Measurements from ENCODE around the gene FSTL4. TPM values are rescaled to one million over a fixed set of nuclear protein-coding genes. Genes with fewer than 3 reads are reported as not detected.

FSTL4 gene
- total and polyA plus RNA-seq, 2 of the 13 experiments (the other 11 are each of a cell fraction or from before 2014, with no cell fraction given) = 2.1 to 3.0 TPM

DNA sequence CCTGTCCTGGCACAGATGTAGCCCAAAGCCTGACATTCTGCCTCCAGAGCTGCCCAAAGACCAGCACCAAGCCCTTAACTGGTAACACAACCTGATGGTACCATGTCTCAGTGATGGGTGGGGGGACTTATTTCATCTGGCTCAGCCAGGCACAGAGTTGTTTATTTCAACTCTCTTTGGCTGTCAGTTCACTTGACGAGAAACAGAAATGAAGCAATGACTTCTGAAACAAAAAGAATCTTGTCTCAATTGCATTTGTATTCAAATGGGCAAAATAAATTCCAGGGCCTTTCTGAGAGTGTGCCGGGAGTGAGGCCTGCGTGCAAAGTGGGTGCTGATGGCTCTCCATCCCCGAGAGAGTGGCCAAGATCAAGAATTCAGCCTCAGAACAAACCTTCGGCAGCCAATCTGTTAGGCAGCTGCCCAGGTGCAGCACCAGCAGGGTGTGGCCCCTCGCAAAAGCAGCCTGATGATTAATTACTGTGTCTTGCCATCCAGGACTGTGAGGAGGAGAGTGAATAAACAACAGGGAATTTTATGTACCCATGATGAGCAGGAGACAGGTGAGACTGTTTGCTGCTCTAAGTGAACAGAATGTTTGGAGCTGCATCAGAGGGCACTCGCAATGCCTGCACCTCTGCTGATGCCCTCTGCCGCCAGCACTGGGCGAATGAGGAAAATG lies 322.5 kb downstream of the FSTL4 start:
- Histone ChIP-seq H4K20me1 (ENCODE audit: insufficient read depth, low read length) (no peaks in the 10 kb centered on the region), H3K4me1 (ENCODE audit: insufficient read depth, low read length) (no peaks in the 10 kb centered on the region), H3K9ac (ENCODE audit: insufficient read depth, low read depth, low read length) (no peak overlapping the region), H3K36me3 (replicated peaks in 1 of 2; ENCODE audit: control insufficient read depth in 1 of 2, insufficient read depth in 2 of 2, low read length in 2 of 2) (no peaks in the 10 kb centered on the region), H3K4me3 (replicated peaks in 1 of 3; ENCODE audit: insufficient read depth in 1 of 3, low read depth in 2 of 3, low read length in 3 of 3) (no peak overlapping the region), H3K27me3 (ENCODE audit: control insufficient read depth in 1 of 2, insufficient read depth in 2 of 2, low read length in 2 of 2) (peaks cover 4 to 11% of the 10 kb centered on the region in 2 experiments; a peak in 4 of 5 replicates), H3K79me2 (ENCODE audit: insufficient read depth, low read length) (no peaks in the 10 kb centered on the region), H3K4me2 (ENCODE audit: low read depth, low read length) (no peak overlapping the region), H2AFZ (ENCODE audit: low read length) (no peak overlapping the region), H3K27ac (ENCODE audit: extremely low read length, insufficient read depth, low read length) (no peak overlapping the region), H3K9me3 (ENCODE audit: low read length) (no peaks in the 10 kb centered on the region)
- TF ChIP-seq ZNF572 (CRISPR knock-in tag; IDR thresholded peaks at IDR 0.05) (no peak), ZMYM2 (CRISPR knock-in tag; IDR thresholded peaks at IDR 0.05) (no peak), MBD4 (IDR thresholded peaks at IDR 0.05; ENCODE audit: borderline replicate concordance, low read length) (no peak), TEAD2 (CRISPR knock-in tag; IDR thresholded peaks at IDR 0.05) (no peak), HNRNPK (IDR thresholded peaks at IDR 0.05; ENCODE audit: low read depth, low read length, poor library complexity, severe bottlenecking) (no peak)
- TF ChIP-seq, protein P1, sequence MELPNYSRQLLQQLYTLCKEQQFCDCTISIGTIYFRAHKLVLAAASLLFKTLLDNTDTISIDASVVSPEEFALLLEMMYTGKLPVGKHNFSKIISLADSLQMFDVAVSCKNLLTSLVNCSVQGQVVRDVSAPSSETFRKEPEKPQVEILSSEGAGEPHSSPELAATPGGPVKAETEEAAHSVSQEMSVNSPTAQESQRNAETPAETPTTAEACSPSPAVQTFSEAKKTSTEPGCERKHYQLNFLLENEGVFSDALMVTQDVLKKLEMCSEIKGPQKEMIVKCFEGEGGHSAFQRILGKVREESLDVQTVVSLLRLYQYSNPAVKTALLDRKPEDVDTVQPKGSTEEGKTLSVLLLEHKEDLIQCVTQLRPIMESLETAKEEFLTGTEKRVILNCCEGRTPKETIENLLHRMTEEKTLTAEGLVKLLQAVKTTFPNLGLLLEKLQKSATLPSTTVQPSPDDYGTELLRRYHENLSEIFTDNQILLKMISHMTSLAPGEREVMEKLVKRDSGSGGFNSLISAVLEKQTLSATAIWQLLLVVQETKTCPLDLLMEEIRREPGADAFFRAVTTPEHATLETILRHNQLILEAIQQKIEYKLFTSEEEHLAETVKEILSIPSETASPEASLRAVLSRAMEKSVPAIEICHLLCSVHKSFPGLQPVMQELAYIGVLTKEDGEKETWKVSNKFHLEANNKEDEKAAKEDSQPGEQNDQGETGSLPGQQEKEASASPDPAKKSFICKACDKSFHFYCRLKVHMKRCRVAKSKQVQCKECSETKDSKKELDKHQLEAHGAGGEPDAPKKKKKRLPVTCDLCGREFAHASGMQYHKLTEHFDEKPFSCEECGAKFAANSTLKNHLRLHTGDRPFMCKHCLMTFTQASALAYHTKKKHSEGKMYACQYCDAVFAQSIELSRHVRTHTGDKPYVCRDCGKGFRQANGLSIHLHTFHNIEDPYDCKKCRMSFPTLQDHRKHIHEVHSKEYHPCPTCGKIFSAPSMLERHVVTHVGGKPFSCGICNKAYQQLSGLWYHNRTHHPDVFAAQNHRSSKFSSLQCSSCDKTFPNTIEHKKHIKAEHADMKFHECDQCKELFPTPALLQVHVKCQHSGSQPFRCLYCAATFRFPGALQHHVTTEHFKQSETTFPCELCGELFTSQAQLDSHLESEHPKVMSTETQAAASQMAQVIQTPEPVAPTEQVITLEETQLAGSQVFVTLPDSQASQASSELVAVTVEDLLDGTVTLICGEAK (IDR thresholded peaks at IDR 0.05) = no peak
- TF ChIP-seq, protein P1 (CRISPR knock-in tag; IDR thresholded peaks at IDR 0.05) = no peak
- TF ChIP-seq, protein P2, sequence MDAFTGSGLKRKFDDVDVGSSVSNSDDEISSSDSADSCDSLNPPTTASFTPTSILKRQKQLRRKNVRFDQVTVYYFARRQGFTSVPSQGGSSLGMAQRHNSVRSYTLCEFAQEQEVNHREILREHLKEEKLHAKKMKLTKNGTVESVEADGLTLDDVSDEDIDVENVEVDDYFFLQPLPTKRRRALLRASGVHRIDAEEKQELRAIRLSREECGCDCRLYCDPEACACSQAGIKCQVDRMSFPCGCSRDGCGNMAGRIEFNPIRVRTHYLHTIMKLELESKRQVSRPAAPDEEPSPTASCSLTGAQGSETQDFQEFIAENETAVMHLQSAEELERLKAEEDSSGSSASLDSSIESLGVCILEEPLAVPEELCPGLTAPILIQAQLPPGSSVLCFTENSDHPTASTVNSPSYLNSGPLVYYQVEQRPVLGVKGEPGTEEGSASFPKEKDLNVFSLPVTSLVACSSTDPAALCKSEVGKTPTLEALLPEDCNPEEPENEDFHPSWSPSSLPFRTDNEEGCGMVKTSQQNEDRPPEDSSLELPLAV (CRISPR knock-in tag; conservative IDR thresholded peaks at IDR 0.05; ENCODE audit: low read depth) = no peak
- no peak for FAIRE-seq
- 45% methylated on average over 6 of the region's 9 CpGs for WGBS (ENCODE audit: low lambda C conversion rate)
- BruUV-seq (replicated peaks) = no TSS peak
- intact Hi-C loops (cut with micrococcal nuclease; ENCODE audit: unreplicated experiment) = no loop called here
- ChIA-PET POLR2A (no interaction called here), CTCF (ENCODE audit: low intra/inter-chr PET ratio, low total read pairs) (no interaction called here)
- ATAC-seq = no peak
- DNase-seq (ENCODE audit: low spot score) = no peak
- in situ Hi-C loops (cut with HindIII; ENCODE audit: extremely low pct_ligation_motif_present, low pct_unique_long_range_greater_than_20kb) = loop anchor here (5.0 kb wide), 1 partner anchor 178 kb away; no protein-coding TSS in a partner anchor

Data from HepG2 (cell line).